ENCODE results near the gene SNAI3.

SNAI3 gene

DNA sequence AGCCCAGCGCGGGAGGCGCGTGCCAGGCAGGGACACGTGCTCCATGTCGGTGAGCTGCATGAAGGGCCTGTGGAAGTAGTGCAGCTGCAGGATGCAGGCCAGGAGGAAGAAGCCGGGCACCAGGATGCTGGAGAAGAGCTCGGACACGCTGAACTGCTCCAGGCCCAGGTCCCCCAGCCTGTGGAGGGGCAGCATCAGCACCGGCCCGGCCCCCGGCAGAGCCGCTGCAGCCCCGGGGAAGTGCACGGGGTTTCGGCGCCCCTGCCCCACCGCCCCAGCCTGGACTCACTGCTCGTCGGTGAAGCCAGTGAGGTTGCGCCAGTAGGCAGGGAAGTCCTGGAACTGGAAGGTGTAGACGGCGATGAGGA lies 48.0 kb upstream of the SNAI3 start:
- Histone ChIP-seq H3K27ac (ENCODE audit: low read length) (no peak overlapping the region), H3K36me3 (replicated peaks; ENCODE audit: low read depth, low read length) (peaks cover 3% of the 10 kb centered on the region), H3K27me3 (ENCODE audit: low read depth, low read length) (no peaks in the 10 kb centered on the region), H3K79me2 (ENCODE audit: low read length) (no peaks in the 10 kb centered on the region), H2AFZ (ENCODE audit: low read depth, low read length) (no peak overlapping the region), H4K20me1 (ENCODE audit: insufficient read depth, low read length) (peaks cover 17% of the 10 kb centered on the region; the same call in 1 of the 2 replicates), H3K9ac (ENCODE audit: low read length) (no peak overlapping the region), H3K4me1 (ENCODE audit: low read length) (peaks cover 8% of the 10 kb centered on the region), H3K9me3 (ENCODE audit: insufficient read depth, low read length) (no peaks in the 10 kb centered on the region), H3K4me3 (ENCODE audit: low read length) (no peak overlapping the region), H3K4me2 (ENCODE audit: low read length) (no peak overlapping the region)
- no peak for TF ChIP-seq CTCF (IDR thresholded peaks at IDR 0.05; ENCODE audit: low read depth, low read length)
- no peak for TF ChIP-seq EZH2phosphoT487 (IDR thresholded peaks at IDR 0.05; ENCODE audit: low read depth)

DNA sequence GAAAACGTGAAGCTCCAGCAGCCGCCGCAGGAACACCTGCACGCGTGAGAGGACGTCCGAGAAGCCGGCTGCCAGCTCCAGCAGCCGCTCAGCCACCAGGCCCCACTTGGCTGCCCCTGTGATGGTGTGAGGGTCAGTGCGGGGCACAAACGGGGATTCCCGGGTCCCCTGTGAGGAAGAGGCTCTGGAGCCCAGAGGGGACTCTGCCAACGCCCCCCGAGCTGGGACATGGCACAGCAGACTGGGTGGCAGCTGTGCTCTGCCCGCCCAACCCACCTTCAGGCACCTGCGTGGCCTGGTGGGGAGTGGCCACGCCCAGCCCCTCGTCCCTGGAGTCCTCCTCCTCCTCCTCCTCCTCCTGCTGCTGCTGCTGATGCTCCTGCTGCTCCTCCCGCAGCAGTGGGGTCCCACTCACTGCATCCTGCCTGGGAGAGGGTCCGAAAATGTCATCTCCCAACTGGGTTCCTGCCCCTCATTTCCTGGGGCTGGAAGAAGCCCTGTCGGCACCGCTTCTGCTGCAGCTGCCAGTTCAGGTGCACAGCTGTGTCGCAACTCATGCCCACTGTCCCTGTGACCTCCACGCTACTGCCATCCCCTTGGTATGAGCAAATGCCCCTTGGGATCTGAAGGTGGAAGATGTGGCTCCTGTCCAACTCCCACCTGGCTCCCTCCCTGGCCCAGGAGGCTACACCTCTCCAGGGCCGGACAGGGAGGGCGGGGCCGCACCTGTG lies 47.5 kb upstream of the SNAI3 start:
- Histone ChIP-seq H2AFZ (ENCODE audit: low read depth, low read length) (no peak overlapping the region), H3K4me3 (ENCODE audit: low read length) (no peak overlapping the region), H3K9me3 (ENCODE audit: insufficient read depth, low read length) (no peaks in the 10 kb centered on the region), H4K20me1 (ENCODE audit: insufficient read depth, low read length) (peaks cover 17% of the 10 kb centered on the region; the same call in 1 of the 2 replicates), H3K79me2 (ENCODE audit: low read length) (no peaks in the 10 kb centered on the region), H3K4me1 (ENCODE audit: low read length) (peaks cover 8% of the 10 kb centered on the region), H3K36me3 (replicated peaks; ENCODE audit: low read depth, low read length) (peaks cover 3% of the 10 kb centered on the region), H3K27ac (ENCODE audit: low read length) (no peak overlapping the region), H3K9ac (ENCODE audit: low read length) (no peak overlapping the region), H3K4me2 (ENCODE audit: low read length) (no peak overlapping the region), H3K27me3 (ENCODE audit: low read depth, low read length) (no peaks in the 10 kb centered on the region)
- no peak for TF ChIP-seq CTCF (IDR thresholded peaks at IDR 0.05; ENCODE audit: low read depth, low read length)
- TF ChIP-seq EZH2phosphoT487 (IDR thresholded peaks at IDR 0.05; ENCODE audit: low read depth) = no peak

GRCh38 chr16:88732961-88733294 lies 46.6 kb upstream of the SNAI3 start:
- Histone ChIP-seq H3K79me2 (ENCODE audit: low read length) (no peaks in the 10 kb centered on the region), H2AFZ (ENCODE audit: low read depth, low read length) (no peak overlapping the region), H3K27ac (ENCODE audit: low read length) (no peak overlapping the region), H3K9ac (ENCODE audit: low read length) (no peak overlapping the region), H3K4me3 (ENCODE audit: low read length) (no peak overlapping the region), H3K4me1 (ENCODE audit: low read length) (peaks cover 8% of the 10 kb centered on the region), H4K20me1 (ENCODE audit: insufficient read depth, low read length) (peaks cover 17% of the 10 kb centered on the region; the same call in 1 of the 2 replicates), H3K4me2 (ENCODE audit: low read length) (no peak overlapping the region), H3K9me3 (ENCODE audit: insufficient read depth, low read length) (no peaks in the 10 kb centered on the region), H3K27me3 (ENCODE audit: low read depth, low read length) (no peaks in the 10 kb centered on the region), H3K36me3 (replicated peaks; ENCODE audit: low read depth, low read length) (peaks cover 3% of the 10 kb centered on the region)
- TF ChIP-seq EZH2phosphoT487 (IDR thresholded peaks at IDR 0.05; ENCODE audit: low read depth) = no peak
- no peak for TF ChIP-seq CTCF (IDR thresholded peaks at IDR 0.05; ENCODE audit: low read depth, low read length)

GRCh38 chr16:88732172-88732960 lies 46.1 kb upstream of the SNAI3 start:
- no peaks in the 10 kb centered on the region for H3K79me2 ChIP-seq (ENCODE audit: low read length)
- H2AFZ ChIP-seq (ENCODE audit: low read depth, low read length) = no peak overlapping the region
- TF ChIP-seq EZH2phosphoT487 (IDR thresholded peaks at IDR 0.05; ENCODE audit: low read depth) = no peak
- no peak for TF ChIP-seq CTCF (IDR thresholded peaks at IDR 0.05; ENCODE audit: low read depth, low read length)
- no peak overlapping the region for H3K4me3 ChIP-seq (ENCODE audit: low read length)
- no peaks in the 10 kb centered on the region for H3K9me3 ChIP-seq (ENCODE audit: insufficient read depth, low read length)
- no peak overlapping the region for H3K4me2 ChIP-seq (ENCODE audit: low read length)
- peaks cover 8% of the 10 kb centered on the region for H3K4me1 ChIP-seq (ENCODE audit: low read length)
- no peak overlapping the region for H3K9ac ChIP-seq (ENCODE audit: low read length)
- peaks cover 17% of the 10 kb centered on the region; the same call in 1 of the 2 replicates for H4K20me1 ChIP-seq (ENCODE audit: insufficient read depth, low read length)
- H3K27ac ChIP-seq (ENCODE audit: low read length) = no peak overlapping the region
- peaks cover 3% of the 10 kb centered on the region for H3K36me3 ChIP-seq (replicated peaks; ENCODE audit: low read depth, low read length)
- H3K27me3 ChIP-seq (ENCODE audit: low read depth, low read length) = no peaks in the 10 kb centered on the region

All from OCI-LY3 (cell line).